ENCODE data around the gene HOXA10. TPM values are rescaled to one million over a fixed set of nuclear protein-coding genes. Genes with fewer than 3 reads are reported as not detected.

Gene HOXA10
- polyA plus RNA-seq, 1 donor: 30.3 TPM

GRCh38 chr7:27128776-27129728 is 45.1 kb downstream of the HOXA10 start:
- no peak for DNase-seq

- no peak for DNase-seq
Observed at GRCh38 chr7:27128034-27128433, 46.1 kb downstream of the HOXA10 start.

DNA sequence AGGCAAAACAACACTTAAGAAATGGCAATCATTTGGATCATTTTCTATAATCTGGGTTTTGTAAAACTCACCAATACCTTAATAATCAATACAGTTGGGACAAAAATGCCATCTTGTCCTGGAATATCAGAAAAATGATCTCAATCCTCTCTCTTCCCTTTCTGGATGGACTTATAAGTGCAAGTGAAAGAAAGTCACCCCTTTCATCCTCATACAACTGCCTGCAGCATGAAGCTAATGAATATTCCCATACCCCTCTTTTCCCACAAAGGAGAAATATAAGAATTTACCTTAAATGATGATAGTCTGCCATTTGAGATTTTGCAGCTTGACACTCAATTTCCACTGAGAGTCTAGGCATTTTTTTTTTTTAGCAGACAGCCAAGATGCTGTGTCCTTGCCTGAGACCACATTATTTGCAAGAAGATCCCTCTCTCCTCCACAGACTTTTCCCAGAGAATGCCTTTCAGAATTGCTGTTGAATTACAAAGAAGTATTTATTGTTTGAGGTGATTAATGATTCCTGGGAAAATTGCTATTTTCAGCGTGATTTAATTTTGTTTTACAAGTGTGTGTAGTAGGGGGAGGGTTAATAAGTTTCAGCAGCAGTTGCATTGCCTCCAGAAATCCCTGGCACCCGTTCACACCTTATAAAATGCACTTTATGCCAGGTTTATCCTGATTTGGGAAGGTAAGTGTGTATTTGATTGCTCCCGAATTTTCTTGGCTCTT is 47.4 kb downstream of the HOXA10 start:
- DNase-seq: no peak

DNA sequence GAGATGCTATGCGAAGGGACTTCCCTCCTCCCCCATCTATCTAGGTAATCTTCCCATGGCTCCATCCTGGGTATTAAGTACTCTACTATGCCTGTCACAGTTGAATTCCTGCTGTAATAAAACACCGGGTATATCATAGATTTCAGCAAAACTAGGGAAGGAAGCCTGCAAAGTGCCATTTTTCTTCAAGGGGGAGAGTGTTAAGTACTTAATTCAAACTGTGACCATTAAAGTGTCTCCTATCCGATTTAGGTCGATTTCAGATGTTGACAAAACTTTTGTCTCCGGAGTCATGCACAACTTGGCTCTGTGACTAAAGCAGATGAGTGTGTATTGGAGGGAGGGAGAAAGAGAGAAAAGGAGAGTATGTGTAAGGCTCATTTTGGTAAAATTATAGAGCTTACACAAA is 48.1 kb downstream of the HOXA10 start:
- no peak for DNase-seq

DNA sequence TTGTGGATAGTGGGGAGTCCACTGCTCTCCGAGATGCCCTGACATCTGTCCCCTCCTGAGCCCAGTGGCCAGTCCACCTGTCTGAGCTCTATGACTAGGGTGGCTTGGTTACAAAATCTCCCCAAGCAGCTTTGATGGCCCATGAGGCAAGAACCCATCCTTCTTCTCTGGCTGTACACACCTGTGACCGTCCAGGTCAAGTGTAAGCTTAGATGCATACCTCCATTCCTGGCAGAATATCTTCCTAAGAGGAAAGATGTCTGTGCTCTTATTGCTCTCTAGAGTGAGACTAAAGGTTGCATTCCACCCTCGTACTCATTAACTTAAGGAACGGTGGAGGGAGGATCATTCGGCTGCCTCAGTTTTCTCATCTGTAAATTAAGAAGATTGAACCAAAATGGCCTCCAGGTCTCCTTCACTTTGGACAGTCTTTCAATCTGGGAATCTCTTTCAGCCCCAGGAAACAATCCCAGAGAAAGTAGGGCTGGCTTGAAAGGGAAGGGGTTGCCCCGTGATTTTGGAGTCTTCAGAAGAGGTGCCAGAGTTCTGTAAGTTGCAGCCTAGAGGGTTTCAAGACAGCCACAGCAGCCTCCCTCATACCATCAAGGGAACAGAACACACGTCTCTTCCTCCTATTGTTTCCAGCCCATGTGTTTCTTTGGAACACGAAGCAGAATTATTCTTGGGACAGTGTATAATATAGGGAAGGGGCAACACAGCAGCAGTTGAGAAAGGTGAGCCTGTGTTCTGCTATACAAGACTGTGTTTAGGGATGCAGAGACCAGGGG is 49.0 kb downstream of the HOXA10 start:
- DNase-seq: no peak

DNA sequence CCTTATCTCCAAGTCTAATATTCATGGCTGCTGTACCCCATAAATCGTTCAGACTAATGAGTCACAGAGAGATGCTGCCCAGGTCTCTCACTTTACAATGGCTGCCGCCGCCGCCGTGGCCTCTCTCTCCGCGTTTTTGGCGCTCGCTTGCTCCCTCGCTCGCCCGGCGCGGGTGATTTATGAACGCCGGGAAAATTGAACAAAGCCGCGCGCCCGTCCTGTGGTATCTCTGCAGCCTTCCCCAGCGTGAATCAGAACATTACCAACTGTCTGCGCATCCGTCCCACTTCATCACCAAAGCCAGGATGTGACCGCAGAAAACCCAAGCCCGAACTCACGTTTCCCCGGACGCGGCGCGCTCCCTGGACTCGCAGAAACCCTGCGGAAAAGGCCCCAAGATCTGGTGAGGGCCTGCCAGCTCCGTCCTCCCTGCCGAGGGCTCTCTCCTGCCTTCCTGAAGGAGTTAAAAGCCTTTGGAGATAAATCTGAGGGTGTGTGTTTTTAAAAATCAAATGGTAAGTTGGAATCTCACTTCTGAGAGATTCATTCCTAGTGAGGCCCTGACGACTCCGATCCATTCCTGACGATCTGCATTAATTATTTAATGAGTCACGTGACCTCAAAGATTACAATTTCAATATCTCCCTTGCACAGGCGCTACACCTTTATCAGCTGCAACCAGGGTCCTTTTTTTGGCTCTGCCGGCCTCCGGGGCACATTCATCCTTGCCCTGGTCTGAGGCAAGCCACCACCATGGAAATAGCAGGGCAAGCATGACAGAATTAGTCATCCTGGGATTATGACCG is 49.8 kb downstream of the HOXA10 start:
- DNase-seq: no peak

DNA sequence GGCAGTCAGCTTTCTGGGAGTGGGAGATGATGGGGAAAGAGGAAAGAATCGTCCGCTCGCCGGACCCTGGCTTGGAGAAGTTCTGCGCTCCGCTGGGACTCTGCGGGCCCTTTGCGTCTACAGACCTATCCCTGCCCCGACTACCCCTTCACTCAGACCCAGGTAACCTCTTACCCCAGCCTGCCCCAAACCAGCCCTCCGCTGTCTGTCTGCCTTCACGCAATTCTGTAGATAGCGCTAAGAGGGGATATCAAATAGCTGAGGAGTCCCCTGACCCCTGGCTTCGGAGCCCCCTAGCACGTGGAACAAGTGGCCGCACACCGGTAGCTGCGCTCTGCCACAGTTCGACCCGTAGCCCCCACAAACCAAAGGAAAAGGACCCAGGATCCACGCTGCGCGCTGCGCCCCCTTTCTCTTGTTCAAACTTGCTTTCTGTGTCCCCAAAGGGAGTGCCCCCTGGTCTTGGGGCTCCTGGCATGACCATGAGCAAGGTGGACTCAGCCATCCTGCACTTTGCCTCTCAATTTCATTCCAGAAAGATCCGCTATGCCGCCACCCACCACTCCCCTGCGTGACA is 50.6 kb downstream of the HOXA10 start:
- no peak for DNase-seq

GRCh38 chr7:27123007-27123476 is 51.1 kb downstream of the HOXA10 start:
- DNase-seq: no peak

DNA sequence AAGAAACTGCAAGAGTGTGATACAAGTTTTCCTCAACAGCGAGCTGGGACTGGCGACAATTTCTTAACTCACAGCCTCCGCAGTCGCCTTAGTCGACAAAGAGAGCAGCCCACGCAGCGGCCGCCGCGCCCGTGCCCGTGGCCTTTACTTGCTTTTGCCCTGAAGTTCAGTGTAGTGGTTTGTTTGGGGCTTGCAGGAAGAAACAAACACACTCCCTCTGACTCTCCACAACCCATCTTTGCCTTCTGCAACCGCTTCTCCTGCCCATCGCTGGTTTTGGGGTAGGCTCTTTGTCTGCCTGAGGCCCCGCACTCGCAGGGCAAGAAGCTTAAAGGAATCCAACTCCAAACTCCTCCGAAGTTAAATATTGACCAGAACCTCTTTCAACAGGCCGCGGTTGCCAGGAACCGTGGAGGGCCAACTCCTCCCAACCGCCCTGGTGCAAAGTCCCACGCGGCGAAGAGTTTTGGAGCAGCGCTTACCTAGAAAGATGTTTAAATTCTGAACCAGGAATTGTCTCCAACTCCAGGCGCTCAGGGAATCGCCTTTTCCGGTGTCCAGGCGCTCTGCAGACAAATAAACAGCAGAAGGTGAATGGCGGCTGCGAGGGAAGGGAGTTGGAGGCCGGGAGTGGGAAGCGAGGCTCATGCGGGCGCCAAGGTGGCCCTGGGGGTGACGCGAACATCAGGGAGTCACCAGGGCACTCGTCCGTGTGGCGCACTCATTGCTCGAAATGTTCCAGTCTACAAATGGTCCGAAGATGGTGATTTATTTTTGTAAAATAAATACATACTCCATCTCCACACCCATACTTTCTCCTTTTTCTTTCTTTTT is 51.8 kb downstream of the HOXA10 start:
- no peak for DNase-seq

- no peak for DNase-seq
Observed at GRCh38 chr7:27121684-27122076, 52.4 kb downstream of the HOXA10 start.

Other genes starting within 250 kb of the HOXA10 start
- 0.50 TPM for gene HOXA1, start 78.3 kb downstream of the HOXA10 start, polyA plus RNA-seq (ENCODE audit: insufficient read length)
- 0.99 TPM for gene HOXA2, start 71.6 kb downstream of the HOXA10 start, polyA plus RNA-seq (ENCODE audit: insufficient read length)
- 24.6 TPM for gene HOXA4, start 43.6 kb downstream of the HOXA10 start, polyA plus RNA-seq (ENCODE audit: insufficient read length)
- gene HOXA5, start 30.6 kb downstream of the HOXA10 start, polyA plus RNA-seq (ENCODE audit: insufficient read length): 7.0 TPM
- 5.6 TPM for gene HOXA6, start 26.5 kb downstream of the HOXA10 start, polyA plus RNA-seq (ENCODE audit: insufficient read length)
- 11.2 TPM for gene HOXA3, start 21.7 kb downstream of the HOXA10 start, polyA plus RNA-seq (ENCODE audit: insufficient read length)
- 13.5 TPM for gene HOXA7, start 17.6 kb downstream of the HOXA10 start, polyA plus RNA-seq (ENCODE audit: insufficient read length)
- gene HOXA9, start 8.8 kb downstream of the HOXA10 start, polyA plus RNA-seq (ENCODE audit: insufficient read length): 21.8 TPM
- gene HOXA11, start 10.9 kb upstream of the HOXA10 start, polyA plus RNA-seq (ENCODE audit: insufficient read length): 2.7 TPM
- not detected for gene HOXA13, start 25.8 kb upstream of the HOXA10 start, polyA plus RNA-seq (ENCODE audit: insufficient read length)
- not detected for gene EVX1, start 68.5 kb upstream of the HOXA10 start, polyA plus RNA-seq (ENCODE audit: insufficient read length)